GM10847 (cell line): ENCODE data around the gene MADCAM1.

Experiments used
- POLR2A ChIP-seq: IDR thresholded peaks from 2 replicates; pipeline ENCODE4 v1.6.1; 2011; ENCODE audit not compliant: insufficient read length; ENCODE audit errors: extremely low read depth

The MADCAM1 gene

DNA sequence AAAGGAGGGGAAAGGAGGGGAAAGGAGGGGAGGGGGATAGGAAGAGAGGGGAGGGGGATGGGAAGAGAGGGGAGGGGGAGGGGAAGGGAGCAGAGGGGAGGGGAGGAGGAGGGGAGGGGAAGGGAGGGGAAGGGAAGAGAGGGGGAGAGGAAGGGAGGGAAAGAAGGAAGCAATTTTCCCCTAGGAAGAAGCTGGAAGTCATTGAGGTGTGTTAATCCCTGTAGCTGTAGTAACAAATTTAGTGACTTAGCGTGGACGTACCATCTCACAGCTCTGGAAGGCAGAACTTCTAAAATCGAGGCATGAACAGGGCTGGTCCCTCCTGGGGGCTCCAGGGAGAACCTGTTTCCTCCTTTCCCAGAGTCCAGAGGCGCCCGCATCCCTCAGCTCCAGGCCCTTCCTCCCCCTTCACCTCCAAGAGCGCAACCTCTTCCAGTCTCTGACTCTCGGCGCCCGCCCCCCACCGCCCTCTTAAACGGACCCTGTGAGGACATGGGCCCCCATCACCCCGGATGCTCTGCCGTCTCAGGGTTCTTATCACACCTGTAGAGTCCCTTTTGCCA lies 29.7 kb downstream of the MADCAM1 start:
- no peak for TF ChIP-seq POLR2A

DNA sequence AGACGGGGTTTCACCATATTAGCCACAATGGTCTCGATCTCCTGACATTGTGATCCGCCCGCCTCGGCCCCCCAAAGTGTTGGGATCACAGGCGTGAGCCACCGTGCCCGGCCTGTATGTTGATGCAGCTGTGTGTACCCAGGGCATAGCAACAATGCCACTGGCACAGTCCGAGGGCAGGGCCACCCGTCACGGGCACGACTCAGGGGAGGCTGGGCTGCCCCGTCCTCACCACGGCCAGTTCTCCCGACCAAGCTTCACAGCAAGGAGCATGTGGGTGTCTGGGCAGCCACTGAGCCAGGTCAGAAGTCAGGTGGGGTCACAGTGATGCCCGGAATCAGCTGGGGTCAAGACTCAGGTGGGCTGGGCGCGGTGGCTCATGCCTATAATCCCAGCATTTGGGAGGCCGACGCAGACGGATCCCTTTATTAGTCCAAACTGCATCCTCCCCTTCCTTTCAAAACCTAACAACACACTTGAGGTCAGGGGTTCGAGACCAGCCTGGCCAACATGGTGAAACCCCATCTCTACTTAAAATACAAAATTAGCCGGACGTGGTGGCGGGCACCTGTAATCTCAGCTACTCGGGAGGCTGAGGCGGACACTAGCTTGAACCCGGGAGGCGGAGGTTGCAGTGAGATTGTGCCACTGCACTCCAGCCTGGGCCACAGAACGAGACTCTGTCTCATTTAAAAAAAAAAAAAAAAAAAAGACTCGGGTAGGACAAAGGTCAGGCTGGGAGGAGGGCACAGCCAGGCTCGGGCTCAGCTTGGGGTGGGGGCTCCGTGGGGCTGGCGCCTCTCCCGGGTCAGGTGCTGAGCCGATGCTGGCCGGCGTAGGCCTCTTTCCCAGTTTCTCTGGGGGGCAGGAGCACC lies 34.1 kb downstream of the MADCAM1 start:
- TF ChIP-seq POLR2A, result no peak

GRCh38 chr19:531009-531752 lies 34.9 kb downstream of the MADCAM1 start:
- TF ChIP-seq POLR2A, result no peak

- peak; percentile 74 for TF ChIP-seq POLR2A
Measured at GRCh38 chr19:531753-532560, 35.7 kb downstream of the MADCAM1 start, which contains the start of gene CDC34. CDC34 (plus strand) TSS chr19:531760; CDS start chr19:531932, 172 bp downstream.

DNA sequence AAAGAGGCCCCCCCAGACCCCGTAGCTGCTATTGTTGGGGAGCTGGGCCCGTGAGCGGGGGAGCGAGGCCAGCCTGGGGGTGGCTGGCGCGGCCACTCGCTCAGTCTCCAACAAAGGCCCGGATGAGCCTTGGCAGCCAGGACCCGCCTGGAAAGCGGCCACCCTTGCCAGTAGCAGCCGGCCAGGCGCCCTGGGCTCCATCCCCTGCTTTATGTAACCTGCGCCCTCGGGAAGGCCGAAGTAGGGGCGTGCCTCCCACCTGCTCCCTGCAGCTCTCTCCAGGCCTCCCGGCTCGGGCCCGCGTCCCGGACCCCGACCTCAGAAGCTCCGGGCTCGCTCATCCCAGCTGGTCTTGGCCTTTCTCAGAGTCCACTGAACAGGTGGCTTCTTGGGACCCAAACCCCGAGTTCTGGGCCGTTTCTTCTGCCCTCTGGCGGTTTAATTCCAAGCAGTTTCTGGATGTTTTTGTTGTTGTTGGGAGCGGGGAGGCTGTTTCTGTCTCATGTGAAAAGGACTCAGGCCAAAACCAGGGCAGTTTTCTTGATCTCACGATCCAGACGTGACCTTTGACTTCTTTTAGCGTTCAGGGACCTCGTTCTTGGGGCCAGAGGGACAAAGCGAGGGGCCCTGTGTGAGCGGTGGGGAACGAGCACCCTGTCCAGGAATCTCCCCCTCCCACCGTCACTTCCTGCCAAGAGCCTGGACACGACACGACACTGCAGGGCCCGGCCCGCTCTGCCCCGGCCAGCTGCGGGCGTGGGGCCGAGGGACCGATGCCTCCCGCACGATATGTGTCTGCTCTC lies 36.5 kb downstream of the MADCAM1 start:
- no peak for TF ChIP-seq POLR2A

GRCh38 chr19:533364-534058 lies 37.2 kb downstream of the MADCAM1 start:
- TF ChIP-seq POLR2A, result no peak

GRCh38 chr19:534088-534487 lies 37.8 kb downstream of the MADCAM1 start:
- no peak for TF ChIP-seq POLR2A

GRCh38 chr19:535017-535835 lies 38.9 kb downstream of the MADCAM1 start:
- TF ChIP-seq POLR2A, result no peak

- no peak for TF ChIP-seq POLR2A
Measured at GRCh38 chr19:536031-536880, 40.0 kb downstream of the MADCAM1 start.

GRCh38 chr19:536881-537404 lies 40.7 kb downstream of the MADCAM1 start:
- TF ChIP-seq POLR2A, result no peak

DNA sequence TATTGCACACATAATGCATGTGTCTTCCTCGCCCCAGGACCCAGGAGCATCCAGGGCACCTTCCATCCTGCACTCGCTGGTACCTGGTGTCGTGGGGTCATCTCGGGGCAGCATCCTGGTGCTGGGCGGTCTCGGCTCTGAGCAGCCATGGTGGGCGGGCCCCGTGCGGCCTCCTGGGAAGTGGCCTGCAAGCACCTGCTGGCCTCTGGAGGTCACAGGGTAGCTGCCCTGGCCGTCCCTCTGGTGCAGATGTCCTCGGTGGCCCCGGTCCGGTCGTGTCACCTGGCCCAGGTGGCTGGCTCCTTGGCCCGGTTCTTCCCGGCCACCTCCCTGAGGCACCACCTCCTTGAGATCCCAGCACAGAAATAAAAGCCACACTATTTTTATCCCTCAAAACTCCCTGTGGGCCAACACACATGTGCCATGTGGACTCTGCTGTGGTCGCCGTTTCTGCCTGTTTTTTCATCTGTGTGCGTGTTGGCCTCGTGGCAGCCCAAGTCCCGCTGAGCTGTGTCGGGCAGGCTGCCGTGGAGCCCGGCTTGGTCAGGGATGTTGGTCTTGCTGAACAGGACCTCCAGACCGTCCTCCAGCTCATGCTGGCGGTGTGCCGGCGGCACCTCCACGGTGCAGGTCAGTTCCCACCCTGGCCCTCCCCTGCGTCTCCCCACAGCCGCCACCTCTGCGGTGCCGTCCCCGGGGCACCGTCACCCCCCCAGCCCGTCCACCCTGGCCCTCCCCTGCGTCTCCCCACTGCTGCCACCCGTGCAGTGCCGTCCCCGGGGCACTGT lies 42.5 kb downstream of the MADCAM1 start:
- TF ChIP-seq POLR2A, result no peak
